ENCODE measurements around the gene GRIK2.
"Not testable (repeated sequence)": the region's sequence is repeated elsewhere in the genome, so short reads cannot be mapped to it uniquely, and the experiment has no call there.

Gene GRIK2

GRCh38 chr6:102066301-102066700 lies 672.8 kb downstream of the GRIK2 start:
- no peak for DNase-seq

- DNase-seq: no peak
These were observed 674.9 kb downstream of the GRIK2 start for GRCh38 chr6:102068349-102068929.

GRCh38 chr6:102075539-102075938 lies 682.0 kb downstream of the GRIK2 start:
- no peak for DNase-seq

- DNase-seq: no peak
These were observed 691.7 kb downstream of the GRIK2 start for GRCh38 chr6:102085257-102085656.

- DNase-seq: not testable (repeated sequence)
These were observed 694.7 kb downstream of the GRIK2 start for GRCh38 chr6:102088160-102088559.

GRCh38 chr6:102114402-102114801 lies 720.9 kb downstream of the GRIK2 start:
- no peak for DNase-seq

GRCh38 chr6:102115911-102116310 lies 722.4 kb downstream of the GRIK2 start:
- no peak for DNase-seq

GRCh38 chr6:102118034-102118433 lies 724.5 kb downstream of the GRIK2 start:
- DNase-seq: no peak

Data from CD4-positive, alpha-beta T cell treated with Interferon alpha-2 for 1 hour (primary cell).